HFFc6 (cell line): ENCODE measurements around the gene COMMD4. TPM values are rescaled to one million over a fixed set of nuclear protein-coding genes. Genes with fewer than 3 reads are reported as not detected.
"Not testable (repeated sequence)": the region's sequence is repeated elsewhere in the genome, so short reads cannot be mapped to it uniquely, and the experiment has no call there.

ENCODE experiments used
- DNase-seq: peaks from one replicate; pipeline ENCODE4 v3.0.0-alpha.2; 2018
- H3K27ac Mint-ChIP-seq: 2 replicates; pipeline ENCODE4 v1.8.0; 2020; ENCODE audit warnings: mild to moderate bottlenecking, mixed read lengths
- H3K27me3 Mint-ChIP-seq: 2 replicates; pipeline ENCODE4 v1.8.0; 2021; ENCODE audit warnings: mild to moderate bottlenecking, moderate library complexity, mixed read lengths; ENCODE audit not compliant: insufficient read depth
- H3K36me3 Mint-ChIP-seq: 2 replicates; pipeline ENCODE4 v1.8.0; 2021; ENCODE audit warnings: low read depth, mixed read lengths
- H3K4me1 Mint-ChIP-seq: 2 replicates; pipeline ENCODE4 v1.8.0; 2020; ENCODE audit warnings: low read depth, mixed read lengths
- H3K4me3 Mint-ChIP-seq: 2 replicates; pipeline ENCODE4 v1.8.0; 2020; ENCODE audit warnings: mild to moderate bottlenecking, moderate library complexity, mixed read lengths
- H3K9me3 Mint-ChIP-seq: 2 replicates; pipeline ENCODE4 v1.8.0; 2020; ENCODE audit warnings: mild to moderate bottlenecking, mixed read lengths
- total RNA-seq, 6 experiments: library from RNA; stranded (reverse); fragmentation: NEBNext Ultra II Directional; extraction: Animal tissue kit (Norgen Biotek cat#: 25700); gene quantifications; 2 replicates in 1 of 6; 3 replicates in 5 of 6; pipeline ENCODE4 v1.2.3, GENCODE V29; 2021
- TF ChIP-seq, protein P1 (sequence below): fragments of 200-600 bp; sonication (generic); IDR thresholded peaks from 2 replicates; pipeline ENCODE4 v1.5.0; 2021; ENCODE audit warnings: antibody characterized with exemption, mild to moderate bottlenecking

The COMMD4 gene
- total RNA-seq, 6 experiments from 2014 or later = 90.1 to 133 (median 109) TPM

DNA sequence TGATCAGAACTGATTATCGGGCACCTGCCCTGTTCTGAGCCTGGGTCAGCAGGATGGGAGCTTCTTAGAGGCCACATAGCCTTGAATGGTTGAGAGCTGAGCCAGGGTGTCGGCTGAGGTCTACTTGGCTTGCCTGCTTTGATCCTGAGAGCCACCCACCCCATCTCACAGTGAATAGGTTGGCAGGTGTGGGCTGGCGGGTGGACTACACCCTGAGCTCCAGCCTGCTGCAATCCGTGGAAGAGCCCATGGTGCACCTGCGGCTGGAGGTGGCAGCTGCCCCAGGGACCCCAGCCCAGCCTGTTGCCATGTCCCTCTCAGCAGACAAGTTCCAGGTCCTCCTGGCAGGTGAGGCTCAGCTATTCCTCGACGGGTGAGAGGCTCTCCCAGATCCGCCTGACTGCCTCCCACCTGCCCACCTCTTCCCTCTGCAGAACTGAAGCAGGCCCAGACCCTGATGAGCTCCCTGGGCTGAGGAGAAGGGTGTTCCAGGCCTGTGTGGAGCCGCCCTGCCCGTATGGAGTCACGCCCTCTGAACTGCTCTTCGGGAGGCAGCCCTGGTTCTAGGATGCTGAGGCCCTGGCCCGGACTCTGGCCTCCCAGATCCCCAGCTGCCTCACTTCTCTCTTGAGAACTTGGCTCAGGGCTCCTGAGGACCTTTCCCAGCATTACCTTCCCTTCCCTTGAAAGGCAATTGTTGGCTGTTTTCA, 3.8 kb downstream of the COMMD4 start:
- Mint-ChIP-seq H3K27me3 (peaks cover 12% of the 10 kb centered on the region), H3K4me1 (peaks cover 19% of the 10 kb centered on the region), H3K4me3 (no peak overlapping the region), H3K36me3 (peaks cover 13% of the 10 kb centered on the region; the same call in 1 of the 2 replicates), H3K27ac (no peak overlapping the region), H3K9me3 (no peaks in the 10 kb centered on the region)
- TF ChIP-seq, protein P1, sequence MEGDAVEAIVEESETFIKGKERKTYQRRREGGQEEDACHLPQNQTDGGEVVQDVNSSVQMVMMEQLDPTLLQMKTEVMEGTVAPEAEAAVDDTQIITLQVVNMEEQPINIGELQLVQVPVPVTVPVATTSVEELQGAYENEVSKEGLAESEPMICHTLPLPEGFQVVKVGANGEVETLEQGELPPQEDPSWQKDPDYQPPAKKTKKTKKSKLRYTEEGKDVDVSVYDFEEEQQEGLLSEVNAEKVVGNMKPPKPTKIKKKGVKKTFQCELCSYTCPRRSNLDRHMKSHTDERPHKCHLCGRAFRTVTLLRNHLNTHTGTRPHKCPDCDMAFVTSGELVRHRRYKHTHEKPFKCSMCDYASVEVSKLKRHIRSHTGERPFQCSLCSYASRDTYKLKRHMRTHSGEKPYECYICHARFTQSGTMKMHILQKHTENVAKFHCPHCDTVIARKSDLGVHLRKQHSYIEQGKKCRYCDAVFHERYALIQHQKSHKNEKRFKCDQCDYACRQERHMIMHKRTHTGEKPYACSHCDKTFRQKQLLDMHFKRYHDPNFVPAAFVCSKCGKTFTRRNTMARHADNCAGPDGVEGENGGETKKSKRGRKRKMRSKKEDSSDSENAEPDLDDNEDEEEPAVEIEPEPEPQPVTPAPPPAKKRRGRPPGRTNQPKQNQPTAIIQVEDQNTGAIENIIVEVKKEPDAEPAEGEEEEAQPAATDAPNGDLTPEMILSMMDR = no peak
- no peak for DNase-seq

DNA sequence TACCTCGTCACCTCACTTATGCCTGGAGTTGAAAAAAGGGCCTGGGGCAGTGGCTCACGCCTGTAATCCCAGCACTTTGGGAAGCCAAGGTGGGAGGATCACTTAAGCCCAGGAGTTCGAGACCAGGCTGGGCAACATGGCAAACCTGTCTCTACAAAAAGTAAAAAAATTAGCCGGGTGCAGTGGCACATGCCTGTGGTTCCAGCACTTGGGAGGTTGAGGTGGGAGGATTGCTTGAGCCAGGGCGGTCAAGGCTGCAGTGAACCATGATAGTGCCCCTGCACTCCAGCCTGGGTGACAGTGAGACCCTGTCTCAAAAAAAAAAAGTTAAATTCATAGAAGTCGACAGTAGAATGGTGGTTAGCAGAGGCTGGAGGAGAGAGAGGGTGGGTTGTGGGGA, 6.4 kb downstream of the COMMD4 start:
- no peak overlapping the region for H3K27ac Mint-ChIP-seq
- H3K27me3 Mint-ChIP-seq = peaks cover 5% of the 10 kb centered on the region
- TF ChIP-seq, protein P1 = no peak
- H3K36me3 Mint-ChIP-seq = peaks cover 13% of the 10 kb centered on the region; the same call in 1 of the 2 replicates
- no peaks in the 10 kb centered on the region; the same call in 1 of the 2 replicates for H3K4me1 Mint-ChIP-seq
- no peaks in the 10 kb centered on the region for H3K9me3 Mint-ChIP-seq
- H3K4me3 Mint-ChIP-seq = no peak overlapping the region
- no peak for DNase-seq

- not testable (repeated sequence) for DNase-seq, H3K27ac Mint-ChIP-seq, H3K9me3 Mint-ChIP-seq, H3K4me3 Mint-ChIP-seq, H3K4me1 Mint-ChIP-seq
- Mint-ChIP-seq H3K27me3 (peaks cover 11% of the 10 kb centered on the region), H3K36me3 (peaks cover 13% of the 10 kb centered on the region; the same call in 1 of the 2 replicates)
These were observed 8.1 kb downstream of the COMMD4 start for GRCh38 chr15:75343953-75344352.

DNA sequence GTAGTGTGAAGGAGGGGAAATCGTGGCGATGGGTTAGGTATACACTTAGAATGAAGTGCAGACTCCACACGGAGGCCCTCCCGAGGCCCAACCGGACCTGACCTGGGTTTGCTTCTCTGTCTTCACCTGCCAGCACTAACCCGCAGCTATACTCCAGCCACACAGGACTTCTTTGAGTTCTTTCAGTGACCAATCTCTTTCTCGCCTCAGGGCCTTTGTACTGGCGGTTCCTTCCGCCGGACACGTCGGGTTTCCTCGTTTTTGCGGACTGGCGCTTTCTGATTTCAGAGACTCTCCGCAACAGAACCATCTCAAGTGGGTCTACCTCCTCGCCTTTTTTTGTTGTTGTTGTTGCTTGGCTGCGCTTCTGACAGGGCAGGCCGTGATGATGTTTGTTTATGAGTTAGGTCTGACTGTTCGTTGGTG, 10.9 kb downstream of the COMMD4 start, which contains the start of gene NEIL1:
TSS of gene NEIL1 (plus strand) at position 244 of the 426 bp plus-strand sequence. CDS start 1,867 bp downstream, outside the sequence.
- H3K36me3 Mint-ChIP-seq = no peaks in the 10 kb centered on the region
- H3K9me3 Mint-ChIP-seq = no peaks in the 10 kb centered on the region
- TF ChIP-seq, protein P1 = no peak
- no peak within 1 kb of the TSS for H3K27ac Mint-ChIP-seq
- peaks cover 16% of the 10 kb centered on the region for H3K27me3 Mint-ChIP-seq
- H3K4me1 Mint-ChIP-seq = no peaks in the 10 kb centered on the region
- peak within 1 kb of the TSS; percentile 79 for H3K4me3 Mint-ChIP-seq
- DNase-seq = no peak

- Mint-ChIP-seq H3K4me3 (peak overlapping the region; percentile 79), H3K9me3 (no peaks in the 10 kb centered on the region), H3K4me1 (no peaks in the 10 kb centered on the region), H3K27me3 (peaks cover 16% of the 10 kb centered on the region), H3K27ac (no peak overlapping the region), H3K36me3 (no peaks in the 10 kb centered on the region)
- no peak for DNase-seq
- TF ChIP-seq, protein P1 = no peak
These were observed 11.6 kb downstream of the COMMD4 start for GRCh38 chr15:75347222-75348033.
